ENCODE data around the gene ANKRD23.
"Not testable (repeated sequence)": the region's sequence is repeated elsewhere in the genome, so short reads cannot be mapped to it uniquely, and the experiment has no call there.

Gene ANKRD23

GRCh38 chr2:96798733-96799622 is 44.8 kb downstream of the ANKRD23 start:
- DNase-seq (ENCODE audit: low read depth), result no peak

GRCh38 chr2:96797066-96797625 is 46.7 kb downstream of the ANKRD23 start:
- no peak for DNase-seq (ENCODE audit: low read depth)

GRCh38 chr2:96796497-96796896 is 47.3 kb downstream of the ANKRD23 start:
- DNase-seq (ENCODE audit: low read depth), result not testable (repeated sequence)

GRCh38 chr2:96795076-96795475 is 48.7 kb downstream of the ANKRD23 start:
- DNase-seq (ENCODE audit: low read depth), result no peak

DNA sequence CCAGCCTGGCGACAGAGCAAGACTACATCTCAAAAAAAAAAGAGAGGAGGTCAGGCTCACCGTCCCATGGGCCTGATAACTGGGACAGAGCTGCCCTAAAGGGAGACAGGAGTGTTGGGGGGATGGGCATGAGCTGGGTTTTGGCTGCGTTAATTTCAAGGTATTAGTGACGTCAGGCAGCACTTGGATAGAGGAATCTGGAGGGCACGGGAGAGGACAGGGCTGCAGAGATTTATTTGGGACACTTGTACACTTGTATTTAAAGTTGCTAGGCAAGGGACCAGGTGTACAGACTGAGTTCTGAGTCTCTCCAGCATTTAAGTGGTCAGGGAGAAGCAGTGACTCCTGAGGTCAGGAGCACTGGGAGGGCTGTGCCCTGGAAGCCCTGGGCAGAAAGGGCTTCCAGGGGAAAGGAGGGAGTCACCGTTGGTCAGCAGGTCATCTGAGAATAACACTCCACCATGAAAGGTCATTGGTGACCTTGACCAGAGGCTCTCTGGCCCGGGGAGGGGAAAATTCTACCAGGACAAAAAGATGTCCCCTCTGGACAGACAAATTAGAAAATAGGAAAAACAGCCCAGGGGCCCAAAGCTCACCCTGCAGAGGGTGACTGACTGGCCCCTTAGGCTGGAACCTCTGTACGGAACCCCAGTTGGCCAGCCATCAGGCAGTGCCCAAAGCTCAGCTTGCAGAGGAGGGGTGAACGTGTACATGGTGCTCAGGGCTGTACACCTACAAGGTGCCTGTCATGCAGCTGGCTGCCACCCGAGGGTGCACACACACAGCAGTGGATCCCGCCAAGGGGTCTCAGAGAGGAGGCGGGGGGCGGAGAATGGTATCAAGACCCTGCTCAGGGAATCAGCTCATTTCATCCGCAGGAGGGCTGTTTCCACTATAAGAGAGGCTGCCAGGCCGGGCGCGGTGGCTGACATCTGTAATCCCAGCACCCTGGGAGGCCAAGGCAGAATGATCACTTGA is 50.8 kb downstream of the ANKRD23 start:
- DNase-seq (ENCODE audit: low read depth), result no peak

GRCh38 chr2:96789245-96789617 is 54.6 kb downstream of the ANKRD23 start:
- no peak for DNase-seq (ENCODE audit: low read depth)

- DNase-seq (ENCODE audit: low read depth), result peak; percentile 50
These were observed 55.2 kb downstream of the ANKRD23 start for GRCh38 chr2:96788442-96789244.
